Erythroblast (primary cell): ENCODE measurements around the gene SARS1.
A peak's percentile ranks its signal among the peaks of the same experiment; 100 is the strongest.

Experiments
- DNase-seq, 2 experiments: peaks; one replicate each; lab custom pipeline; 2025; lab: John Stamatoyannopoulos, UW
- GATA1 ChIP-seq: IDR thresholded peaks from 2 replicates; pipeline ENCODE4 v1.6.1; 2011; ENCODE audit warnings: low read depth, mild to moderate bottlenecking, control low read depth, low read length, moderate library complexity
- POLR2A ChIP-seq: IDR thresholded peaks from 2 replicates; pipeline ENCODE4 v1.6.1; 2011; ENCODE audit warnings: mild to moderate bottlenecking, low read length

SARS1 gene

DNA sequence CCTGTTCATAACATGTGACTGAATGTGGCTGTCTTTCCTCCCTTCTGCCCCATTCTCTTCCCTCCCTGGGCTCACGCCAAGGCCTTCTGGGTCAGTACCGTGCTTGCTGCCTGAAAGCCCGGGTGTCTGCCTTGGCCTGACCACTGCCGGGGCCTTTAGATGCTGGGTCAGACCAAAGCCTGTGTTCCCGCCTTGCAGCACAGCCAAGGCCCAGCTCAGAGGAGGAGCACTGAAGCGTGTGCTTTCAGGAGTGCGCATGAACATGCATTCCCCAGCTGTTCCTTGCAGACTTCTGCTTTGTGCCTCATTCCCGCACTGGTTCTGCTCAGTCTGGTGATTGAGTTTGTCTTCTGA lies 27.0 kb upstream of the SARS1 start:
- TF ChIP-seq GATA1 (no peak), POLR2A (no peak)
- DNase-seq = no peak

DNA sequence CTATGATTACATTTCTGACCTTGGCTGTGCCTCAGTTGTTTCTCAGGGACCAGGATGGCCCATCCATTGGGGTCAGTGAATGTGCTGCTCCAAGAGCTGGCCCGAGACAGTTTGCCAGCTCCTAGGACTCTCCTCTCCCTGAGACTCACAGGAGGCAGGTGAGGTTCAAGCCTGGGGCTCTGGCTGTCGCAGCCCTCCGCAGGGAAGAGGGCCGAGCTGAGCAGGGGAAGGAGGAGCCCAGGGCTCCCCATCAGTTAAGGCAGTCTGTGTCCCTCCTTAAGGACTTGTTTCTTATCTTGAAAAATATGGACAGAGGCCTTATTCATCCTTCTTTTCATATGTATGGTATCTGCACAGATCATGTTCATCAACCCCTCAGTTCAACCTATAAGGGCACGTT lies 26.6 kb upstream of the SARS1 start:
- DNase-seq = no peak
- TF ChIP-seq POLR2A (no peak), GATA1 (no peak)

DNA sequence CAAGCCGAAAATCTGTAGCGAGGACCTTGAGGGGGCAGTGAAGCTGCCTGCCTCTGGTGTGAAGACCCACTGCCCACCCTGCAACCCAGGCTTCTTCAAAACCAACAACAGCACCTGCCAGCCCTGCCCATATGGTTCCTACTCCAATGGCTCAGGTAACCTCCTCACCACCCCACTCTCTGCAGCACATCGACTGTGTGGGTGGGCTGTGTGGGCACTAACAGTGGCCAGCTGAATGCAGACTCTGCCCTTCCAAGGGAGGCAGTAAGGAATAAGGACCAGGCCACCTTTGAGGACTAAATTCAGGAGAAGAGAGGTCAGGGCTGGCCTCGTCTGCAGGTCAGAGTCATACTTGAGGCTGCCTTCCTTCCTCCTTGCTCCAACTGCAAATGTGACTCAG lies 25.5 kb upstream of the SARS1 start:
- TF ChIP-seq POLR2A = no peak
- no peak for TF ChIP-seq GATA1
- DNase-seq = no peak

DNA sequence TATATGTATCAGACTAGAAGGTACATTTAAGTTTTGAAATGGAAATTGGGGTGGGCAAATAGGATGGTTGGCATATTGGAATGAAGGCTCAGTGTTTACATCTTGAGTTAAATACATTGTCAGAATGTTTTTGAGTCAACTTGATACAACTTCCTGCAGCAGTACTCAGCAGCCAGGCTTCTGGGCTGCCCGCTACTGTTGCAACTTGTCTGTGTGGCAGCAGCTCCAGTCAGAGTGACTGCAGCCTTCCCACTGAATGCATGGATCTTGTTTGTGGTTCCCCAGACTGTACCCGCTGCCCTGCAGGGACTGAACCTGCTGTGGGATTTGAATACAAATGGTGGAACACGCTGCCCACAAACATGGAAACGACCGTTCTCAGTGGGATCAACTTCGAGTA lies 24.9 kb upstream of the SARS1 start:
- DNase-seq = no peak
- TF ChIP-seq POLR2A = no peak
- TF ChIP-seq GATA1 = no peak

DNA sequence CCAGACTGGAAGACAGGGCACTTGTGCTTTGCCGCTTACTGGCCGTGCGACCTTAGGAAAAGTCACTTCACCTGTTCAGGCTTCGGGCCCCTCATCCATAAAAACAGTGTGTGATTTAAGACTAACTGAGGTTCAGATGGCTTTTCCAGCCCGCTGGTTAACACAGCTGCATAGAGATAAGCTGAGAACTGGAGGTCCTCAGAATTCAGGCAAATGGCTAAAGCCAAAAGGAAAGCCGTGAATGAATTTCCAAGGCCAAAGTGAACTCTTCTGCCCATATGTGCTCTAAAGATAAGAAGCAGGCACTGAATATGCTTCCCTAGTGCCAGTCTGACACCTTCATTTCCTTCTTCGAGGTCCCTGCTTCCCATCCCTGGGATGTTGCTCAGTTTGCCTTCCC lies 23.5 kb upstream of the SARS1 start:
- no peak for TF ChIP-seq POLR2A
- TF ChIP-seq GATA1 = no peak

DNA sequence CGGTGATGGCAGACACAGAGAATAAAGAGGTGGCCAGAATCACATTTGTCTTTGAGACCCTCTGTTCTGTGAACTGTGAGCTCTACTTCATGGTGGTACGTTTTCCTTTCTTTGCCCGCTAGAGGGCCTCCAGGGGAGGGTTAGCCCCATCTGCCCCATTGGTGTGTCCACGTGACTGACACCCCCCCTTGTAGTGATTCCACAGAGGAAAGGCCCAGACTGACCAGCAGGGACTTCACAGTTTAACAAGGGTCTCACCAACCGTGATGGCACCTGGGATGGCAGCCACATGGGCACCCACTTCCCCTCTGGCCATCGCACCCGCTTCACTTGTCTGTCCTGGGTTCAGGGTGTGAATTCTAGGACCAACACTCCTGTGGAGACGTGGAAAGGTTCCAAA lies 22.3 kb upstream of the SARS1 start:
- DNase-seq = peak; percentile 18 to 25
- TF ChIP-seq POLR2A = no peak
- no peak for TF ChIP-seq GATA1

More for the DNA sequence above, 23.5 kb upstream of the SARS1 start:
- DNase-seq = no peak

DNA sequence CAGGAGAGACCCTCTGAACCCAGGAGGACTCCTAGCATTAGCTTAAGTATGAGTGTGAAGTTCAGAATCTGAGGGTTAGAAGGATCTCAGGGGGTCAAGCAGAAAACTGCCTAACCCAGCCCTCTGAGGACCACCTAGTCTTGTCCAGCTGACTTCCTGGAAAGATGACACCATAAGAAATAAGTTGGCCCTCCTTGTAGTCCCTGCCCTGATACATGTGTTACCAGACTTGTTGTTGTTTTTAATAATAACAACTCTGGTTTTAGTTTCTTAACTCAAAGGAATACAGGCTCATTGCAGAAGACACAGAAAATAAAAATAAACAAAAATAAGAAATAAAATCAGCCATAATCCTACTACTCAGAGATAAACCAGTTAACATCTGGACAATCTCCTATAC lies 21.8 kb upstream of the SARS1 start:
- DNase-seq = no peak
- TF ChIP-seq POLR2A = no peak
- TF ChIP-seq GATA1 = no peak

DNA sequence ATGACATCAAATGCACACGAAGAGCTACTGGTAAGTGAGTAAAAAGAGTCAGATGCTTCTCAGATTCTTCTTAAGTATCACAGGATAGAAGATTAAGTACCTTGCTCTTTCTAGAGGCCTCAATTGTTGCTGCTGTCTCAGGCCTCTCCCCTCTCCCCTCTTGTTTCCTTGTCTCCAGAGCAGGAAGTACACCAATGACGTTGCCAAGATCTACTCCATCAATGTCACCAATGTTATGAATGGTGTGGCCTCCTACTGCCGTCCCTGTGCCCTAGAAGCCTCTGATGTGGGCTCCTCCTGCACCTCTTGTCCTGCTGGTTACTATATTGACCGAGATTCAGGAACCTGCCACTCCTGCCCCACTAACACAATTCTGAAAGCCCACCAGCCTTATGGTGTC lies 21.3 kb upstream of the SARS1 start:
- no peak for DNase-seq
- TF ChIP-seq GATA1 = no peak
- TF ChIP-seq POLR2A = no peak

DNA sequence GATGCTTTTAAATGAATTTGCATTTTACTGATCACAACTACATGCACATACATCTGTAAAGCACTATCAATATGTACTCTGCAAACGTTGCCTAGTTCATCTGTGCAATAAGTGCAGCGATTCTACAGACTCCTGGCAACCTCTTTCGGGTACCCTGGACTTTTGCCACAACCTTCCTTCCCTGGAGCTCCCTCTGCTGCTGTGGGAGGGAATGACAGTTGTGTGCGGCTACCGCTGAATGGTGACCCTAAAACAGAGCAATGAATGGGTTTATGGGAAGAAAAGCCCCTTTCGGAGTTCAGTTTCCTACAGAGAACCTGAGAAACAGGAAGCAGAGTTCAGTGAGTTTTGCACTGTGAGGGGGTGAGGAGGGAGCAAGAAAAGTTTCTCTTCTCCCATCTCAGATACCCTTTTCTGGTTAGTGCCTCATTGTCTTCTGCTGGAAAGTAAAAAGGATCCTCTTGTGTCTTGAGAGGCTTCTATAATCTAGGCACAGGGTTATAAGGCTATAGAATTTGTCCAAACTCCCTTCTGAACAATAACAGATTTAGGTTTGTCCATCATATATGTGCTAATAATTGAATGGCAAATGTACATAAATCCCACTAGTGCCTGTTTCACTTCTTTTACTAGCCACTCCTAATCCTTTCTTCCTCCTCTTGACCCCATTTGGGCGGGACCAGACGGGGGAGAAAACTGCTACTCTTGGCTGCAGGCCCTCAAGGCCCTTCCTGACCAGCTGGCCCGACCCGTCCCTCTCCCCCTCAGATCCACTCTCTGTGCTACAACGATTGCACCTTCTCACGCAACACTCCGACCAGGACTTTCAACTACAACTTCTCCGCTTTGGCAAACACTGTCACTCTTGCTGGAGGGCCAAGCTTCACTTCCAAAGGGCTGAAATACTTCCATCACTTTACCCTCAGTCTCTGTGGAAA lies 19.8 kb upstream of the SARS1 start:
- TF ChIP-seq GATA1 (no peak), POLR2A (no peak)
- peak; percentile 64 to 79 for DNase-seq

DNA sequence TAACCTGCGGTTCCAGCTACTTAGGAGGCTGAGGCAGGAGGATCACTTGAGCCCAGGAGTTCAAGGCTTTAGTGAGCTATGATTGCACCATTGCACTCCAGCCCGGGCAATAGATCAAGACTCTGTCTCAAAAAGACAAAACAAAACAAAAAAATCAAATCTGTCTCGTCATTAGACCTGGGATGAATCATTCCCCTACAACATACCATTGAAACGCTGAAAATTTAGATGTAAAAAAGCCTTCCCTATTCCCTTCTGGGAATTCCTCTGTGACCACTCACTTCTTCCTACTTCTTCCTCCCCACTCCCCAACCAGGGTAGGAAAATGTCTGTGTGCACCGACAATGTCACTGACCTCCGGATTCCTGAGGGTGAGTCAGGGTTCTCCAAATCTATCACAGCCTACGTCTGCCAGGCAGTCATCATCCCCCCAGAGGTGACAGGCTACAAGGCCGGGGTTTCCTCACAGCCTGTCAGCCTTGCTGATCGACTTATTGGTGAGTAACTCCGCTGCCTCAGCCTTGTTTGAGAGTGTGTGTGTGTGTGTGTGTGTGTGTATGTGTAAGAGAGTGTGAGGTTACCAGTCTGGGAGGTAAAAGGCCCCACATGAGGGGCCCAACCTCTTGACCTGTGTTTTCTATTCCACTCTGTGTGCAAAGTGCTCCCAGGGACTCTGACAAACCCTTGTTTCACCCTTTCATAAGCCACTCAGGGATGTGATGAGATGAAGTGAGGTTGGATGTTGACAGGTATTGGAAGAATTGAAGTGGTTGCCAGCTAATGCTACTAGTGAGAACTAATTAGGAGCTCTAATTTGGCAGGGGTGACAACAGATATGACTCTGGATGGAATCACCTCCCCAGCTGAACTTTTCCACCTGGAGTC lies 16.3 kb upstream of the SARS1 start:
- TF ChIP-seq GATA1 = no peak
- TF ChIP-seq POLR2A = no peak
- peak; percentile 56 to 75 for DNase-seq

DNA sequence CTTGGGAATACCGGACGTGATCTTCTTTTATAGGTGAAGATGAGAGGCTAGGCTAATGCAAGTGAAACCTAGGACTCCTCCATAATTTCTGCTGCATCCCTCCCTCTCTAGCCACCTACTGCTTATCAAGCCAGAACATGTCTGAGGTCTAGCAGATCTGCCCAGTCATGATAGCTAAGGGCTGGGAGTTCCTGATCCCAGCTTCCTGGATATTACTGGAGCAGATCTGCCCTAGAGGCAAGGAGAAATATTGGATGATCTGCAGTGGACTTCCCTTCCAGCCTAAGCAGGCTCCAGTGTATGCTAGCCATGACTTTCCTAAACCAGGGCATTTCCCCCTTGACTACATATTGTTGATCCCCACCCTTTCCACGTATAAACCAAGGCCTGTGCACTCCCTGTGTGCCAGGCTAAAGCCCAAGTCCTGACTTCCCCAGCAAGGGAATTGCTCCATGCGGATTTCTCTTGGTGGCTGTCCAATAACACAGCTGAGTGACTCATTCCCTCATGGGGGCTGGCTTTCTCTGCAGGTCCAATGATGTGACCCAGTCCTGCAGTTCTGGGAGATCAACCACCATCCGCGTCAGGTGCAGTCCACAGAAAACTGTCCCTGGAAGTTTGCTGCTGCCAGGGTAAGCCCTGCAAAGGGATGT lies 15.5 kb upstream of the SARS1 start:
- TF ChIP-seq POLR2A = no peak
- TF ChIP-seq GATA1 = no peak
- peak; percentile 78 to 79 for DNase-seq

DNA sequence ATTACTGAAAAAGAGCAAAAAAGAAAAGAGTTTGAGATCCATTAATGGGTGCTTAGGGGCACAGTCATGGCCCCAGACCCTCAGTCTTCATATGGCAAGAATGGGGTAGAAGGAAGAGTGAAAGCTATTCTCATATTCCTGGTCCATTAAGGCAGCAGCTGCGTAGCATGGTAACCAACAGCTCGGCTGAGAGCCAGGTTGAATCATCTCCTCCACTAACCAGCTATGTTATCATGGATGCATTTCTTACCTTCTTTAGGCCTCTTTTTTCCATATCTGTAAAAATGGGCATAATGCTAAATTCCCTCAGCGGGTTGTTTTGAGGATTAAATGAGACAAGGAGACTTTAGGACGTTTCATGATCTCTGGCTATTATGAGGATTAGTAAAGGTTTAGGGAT lies 15.0 kb upstream of the SARS1 start:
- DNase-seq = no peak
- no peak for TF ChIP-seq POLR2A
- no peak for TF ChIP-seq GATA1

DNA sequence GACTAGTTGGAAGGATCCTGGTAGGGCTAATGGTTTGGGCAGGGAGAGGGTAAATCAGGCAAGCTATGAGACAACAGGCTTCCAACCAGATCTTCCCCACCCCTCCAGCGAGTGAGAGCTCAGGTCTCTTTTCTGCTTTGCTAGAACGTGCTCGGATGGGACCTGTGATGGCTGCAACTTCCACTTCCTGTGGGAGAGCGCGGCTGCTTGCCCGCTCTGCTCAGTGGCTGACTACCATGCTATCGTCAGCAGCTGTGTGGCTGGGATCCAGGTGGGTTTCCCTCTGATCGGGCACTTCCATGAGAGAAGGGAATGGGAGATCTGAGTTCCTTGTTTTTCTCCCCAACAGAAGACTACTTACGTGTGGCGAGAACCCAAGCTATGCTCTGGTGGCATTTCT lies 14.0 kb upstream of the SARS1 start:
- TF ChIP-seq GATA1 (no peak), POLR2A (no peak)

DNA sequence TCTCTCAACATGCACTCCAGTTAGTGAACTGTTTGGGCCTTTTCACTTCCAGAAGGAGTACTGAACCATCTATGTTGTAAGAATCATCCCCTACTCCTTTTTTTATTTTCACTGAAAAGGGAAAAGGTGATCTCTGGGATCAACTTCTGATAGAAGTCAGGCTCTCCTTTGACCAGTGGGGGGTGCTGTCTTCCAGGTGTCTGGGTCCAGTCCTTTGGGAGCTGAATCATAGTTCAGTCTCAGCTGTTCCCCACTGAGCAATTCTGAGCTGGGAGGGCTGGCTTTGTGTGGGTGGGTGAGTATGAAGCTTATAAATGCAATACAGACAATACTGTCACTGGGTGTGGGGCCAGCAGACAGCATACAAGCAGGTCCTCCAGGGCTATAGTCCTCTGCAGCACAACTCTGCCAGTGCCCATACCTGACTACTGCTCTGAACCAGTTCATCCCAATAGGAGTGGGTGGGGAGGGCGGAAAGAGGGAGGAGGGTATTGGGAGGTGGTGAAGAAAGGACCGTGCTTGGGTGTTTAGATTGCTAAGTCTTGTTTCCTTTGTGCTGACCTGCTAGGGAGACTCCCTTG lies 12.5 kb upstream of the SARS1 start:
- no peak for TF ChIP-seq POLR2A
- TF ChIP-seq GATA1 = no peak
- DNase-seq = peak; percentile 63 to 79

More for the DNA sequence above, 14.0 kb upstream of the SARS1 start:
- no peak for DNase-seq

DNA sequence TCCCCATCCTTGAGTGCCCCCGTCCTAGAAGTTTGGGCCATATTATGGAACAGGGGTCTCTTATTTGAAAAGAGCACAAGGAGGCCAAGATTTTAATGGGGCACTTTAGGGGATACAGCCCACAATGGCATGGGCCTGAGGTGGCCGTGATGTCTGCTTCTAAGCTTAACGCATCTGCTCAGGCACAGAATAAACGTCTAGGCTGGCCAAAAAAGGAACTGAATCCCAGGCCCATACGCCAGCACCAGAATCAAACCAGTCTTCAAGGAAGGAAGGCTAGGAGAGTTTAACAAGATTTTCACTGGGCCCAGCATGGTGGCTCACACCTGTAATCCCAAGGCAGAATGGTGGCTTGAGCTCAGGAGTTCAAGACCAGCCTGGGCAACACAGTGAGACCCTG lies 9.2 kb upstream of the SARS1 start:
- TF ChIP-seq GATA1 (no peak), POLR2A (no peak)
- DNase-seq = no peak
